Measurements from ENCODE around the gene TENM4. TPM values are rescaled to one million over a fixed set of nuclear protein-coding genes. Genes with fewer than 3 reads are reported as not detected.

The TENM4 gene
- total RNA-seq, 1 experiment from 2014 or later = 9.9 TPM

GRCh38 chr11:79419120-79419519, 21.7 kb downstream of the TENM4 start:
- CTCF ChIA-PET = interaction anchor here (0.6 to 4.7 kb wide), 6 partner anchors 13 to 240 kb away, joined by 3 to 20 read pairs (median 11); no protein-coding TSS in a partner anchor
- no TSS peak for BruUV-seq (replicated peaks)
- intact Hi-C loops (cut with micrococcal nuclease) = no loop called here
- Mint-ChIP-seq H3K4me1 (ENCODE audit: insufficient read depth, unreplicated experiment) (peaks cover 45% of the 10 kb centered on the region), H3K27me3 (ENCODE audit: insufficient read depth, unreplicated experiment) (no peaks in the 10 kb centered on the region), H3K9me3 (ENCODE audit: unreplicated experiment) (peaks cover 6% of the 10 kb centered on the region), H3K36me3 (ENCODE audit: insufficient read depth, unreplicated experiment) (no peaks in the 10 kb centered on the region), H3K27ac (ENCODE audit: low read depth, unreplicated experiment) (peak overlapping the region; percentile 80), H3K4me3 (ENCODE audit: unreplicated experiment) (peak overlapping the region; percentile 16)
- POLR2A ChIA-PET = interaction anchor here (0.6 to 3.7 kb wide), 5 partner anchors 10 to 1497 kb away, joined by 3 to 33 read pairs (median 6); no protein-coding TSS in a partner anchor
- TF ChIP-seq, protein P1, sequence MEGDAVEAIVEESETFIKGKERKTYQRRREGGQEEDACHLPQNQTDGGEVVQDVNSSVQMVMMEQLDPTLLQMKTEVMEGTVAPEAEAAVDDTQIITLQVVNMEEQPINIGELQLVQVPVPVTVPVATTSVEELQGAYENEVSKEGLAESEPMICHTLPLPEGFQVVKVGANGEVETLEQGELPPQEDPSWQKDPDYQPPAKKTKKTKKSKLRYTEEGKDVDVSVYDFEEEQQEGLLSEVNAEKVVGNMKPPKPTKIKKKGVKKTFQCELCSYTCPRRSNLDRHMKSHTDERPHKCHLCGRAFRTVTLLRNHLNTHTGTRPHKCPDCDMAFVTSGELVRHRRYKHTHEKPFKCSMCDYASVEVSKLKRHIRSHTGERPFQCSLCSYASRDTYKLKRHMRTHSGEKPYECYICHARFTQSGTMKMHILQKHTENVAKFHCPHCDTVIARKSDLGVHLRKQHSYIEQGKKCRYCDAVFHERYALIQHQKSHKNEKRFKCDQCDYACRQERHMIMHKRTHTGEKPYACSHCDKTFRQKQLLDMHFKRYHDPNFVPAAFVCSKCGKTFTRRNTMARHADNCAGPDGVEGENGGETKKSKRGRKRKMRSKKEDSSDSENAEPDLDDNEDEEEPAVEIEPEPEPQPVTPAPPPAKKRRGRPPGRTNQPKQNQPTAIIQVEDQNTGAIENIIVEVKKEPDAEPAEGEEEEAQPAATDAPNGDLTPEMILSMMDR (IDR thresholded peaks at IDR 0.05; ENCODE audit: unreplicated experiment) = no peak
- peak; percentile 96 for DNase-seq (ENCODE audit: unreplicated experiment)

DNA sequence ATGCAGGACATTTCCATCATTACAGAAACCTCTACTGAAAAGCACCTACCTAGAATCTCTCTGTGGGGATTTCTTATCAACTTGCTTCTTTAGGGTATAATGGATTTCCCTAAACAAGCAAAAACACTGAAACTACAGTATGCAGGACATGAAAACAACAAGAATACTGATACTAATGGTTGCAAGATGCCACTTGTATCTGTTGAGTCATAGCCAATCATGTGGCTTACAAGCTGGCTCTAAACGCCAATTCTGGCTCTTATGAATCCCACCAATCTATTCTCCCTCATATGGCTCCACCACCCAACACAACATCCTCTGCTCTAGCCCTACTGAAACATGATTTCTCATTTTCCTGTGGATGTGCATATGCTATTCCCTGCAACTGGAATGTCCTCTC, 22.6 kb downstream of the TENM4 start:
- peaks cover 53% of the 10 kb centered on the region for H3K4me1 Mint-ChIP-seq (ENCODE audit: insufficient read depth, unreplicated experiment)
- peak overlapping the region; percentile 80 for H3K27ac Mint-ChIP-seq (ENCODE audit: low read depth, unreplicated experiment)
- ChIA-PET POLR2A (no interaction called here), CTCF (interaction anchor here (0.6 to 4.7 kb wide), 3 partner anchors 17 to 241 kb away, joined by 3 to 20 read pairs (median 5); no protein-coding TSS in a partner anchor)
- BruUV-seq (replicated peaks) = no TSS peak
- intact Hi-C loops (cut with micrococcal nuclease) = no loop called here
- H3K9me3 Mint-ChIP-seq (ENCODE audit: unreplicated experiment) = peaks cover 6% of the 10 kb centered on the region
- no peaks in the 10 kb centered on the region for H3K27me3 Mint-ChIP-seq (ENCODE audit: insufficient read depth, unreplicated experiment)
- no peak overlapping the region for H3K4me3 Mint-ChIP-seq (ENCODE audit: unreplicated experiment)
- no peaks in the 10 kb centered on the region for H3K36me3 Mint-ChIP-seq (ENCODE audit: insufficient read depth, unreplicated experiment)
- DNase-seq (ENCODE audit: unreplicated experiment) = peak; percentile 24
- TF ChIP-seq, protein P1 (IDR thresholded peaks at IDR 0.05; ENCODE audit: unreplicated experiment) = no peak

GRCh38 chr11:79417069-79417920, 23.5 kb downstream of the TENM4 start:
- intact Hi-C loops (cut with micrococcal nuclease) = no loop called here
- H3K4me1 Mint-ChIP-seq (ENCODE audit: insufficient read depth, unreplicated experiment) = peaks cover 63% of the 10 kb centered on the region
- H3K4me3 Mint-ChIP-seq (ENCODE audit: unreplicated experiment) = no peak overlapping the region
- peaks cover 6% of the 10 kb centered on the region for H3K9me3 Mint-ChIP-seq (ENCODE audit: unreplicated experiment)
- CTCF ChIA-PET = interaction anchor here (0.7 to 1.0 kb wide), 4 partner anchors 16 to 739 kb away, joined by 3 to 4 read pairs (median 3); no protein-coding TSS in a partner anchor
- POLR2A ChIA-PET = no interaction called here
- H3K27me3 Mint-ChIP-seq (ENCODE audit: insufficient read depth, unreplicated experiment) = no peaks in the 10 kb centered on the region
- TF ChIP-seq, protein P1 (IDR thresholded peaks at IDR 0.05; ENCODE audit: unreplicated experiment) = no peak
- no peak overlapping the region for H3K27ac Mint-ChIP-seq (ENCODE audit: low read depth, unreplicated experiment)
- DNase-seq (ENCODE audit: unreplicated experiment) = peak; percentile 18
- H3K36me3 Mint-ChIP-seq (ENCODE audit: insufficient read depth, unreplicated experiment) = no peaks in the 10 kb centered on the region
- BruUV-seq (replicated peaks) = no TSS peak

- no peaks in the 10 kb centered on the region for H3K27me3 Mint-ChIP-seq (ENCODE audit: insufficient read depth, unreplicated experiment)
- intact Hi-C loops (cut with micrococcal nuclease) = no loop called here
- BruUV-seq (replicated peaks) = no TSS peak
- no peak for DNase-seq (ENCODE audit: unreplicated experiment)
- no peak overlapping the region for H3K4me3 Mint-ChIP-seq (ENCODE audit: unreplicated experiment)
- no peaks in the 10 kb centered on the region for H3K36me3 Mint-ChIP-seq (ENCODE audit: insufficient read depth, unreplicated experiment)
- H3K27ac Mint-ChIP-seq (ENCODE audit: low read depth, unreplicated experiment) = no peak overlapping the region
- TF ChIP-seq, protein P1 (IDR thresholded peaks at IDR 0.05; ENCODE audit: unreplicated experiment) = no peak
- ChIA-PET POLR2A (interaction anchor here (0.6 to 3.4 kb wide), 4 partner anchors 12 to 24 kb away, joined by 3 to 14 read pairs (median 3); no protein-coding TSS in a partner anchor), CTCF (interaction anchor here (0.5 to 2.8 kb wide), 4 partner anchors 10 to 770 kb away, joined by 3 to 14 read pairs (median 4); partner anchors contain the start of gene TENM4)
- peaks cover 63% of the 10 kb centered on the region for H3K4me1 Mint-ChIP-seq (ENCODE audit: insufficient read depth, unreplicated experiment)
- H3K9me3 Mint-ChIP-seq (ENCODE audit: unreplicated experiment) = peaks cover 6% of the 10 kb centered on the region
Observed at GRCh38 chr11:79415912-79416311, 24.9 kb downstream of the TENM4 start.

Measured in MCF 10A (cell line).